GM21576 (cell line): ENCODE data around the gene STK38L.

Experiments used
- ATAC-seq: cut with Tn5 transposase; IDR thresholded peaks from one replicate; pipeline ENCODE4 v1.9.1; 2021; ENCODE audit warnings: mild to moderate bottlenecking, moderate library complexity; ENCODE audit not compliant: unreplicated experiment

The STK38L gene

GRCh38 chr12:27243804-27244688, at the start of gene STK38L:
STK38L (plus strand) TSS chr12:27244286; CDS start chr12:27297721, 53,435 bp downstream.
- peak; percentile 90 for ATAC-seq

GRCh38 chr12:27194644-27195043, 49.4 kb upstream of the STK38L start:
- no peak for ATAC-seq

- ATAC-seq, result no peak
Measured at GRCh38 chr12:27198036-27198435, 46.0 kb upstream of the STK38L start.

GRCh38 chr12:27199638-27200300, 44.3 kb upstream of the STK38L start:
- no peak for ATAC-seq

GRCh38 chr12:27201169-27201568, 42.9 kb upstream of the STK38L start:
- no peak for ATAC-seq

- no peak for ATAC-seq
Measured at GRCh38 chr12:27206801-27207502, 37.1 kb upstream of the STK38L start.

GRCh38 chr12:27207615-27208413, 36.3 kb upstream of the STK38L start:
- peak; percentile 85 for ATAC-seq

- peak; percentile 28 for ATAC-seq
Measured at GRCh38 chr12:27208414-27208750, 35.7 kb upstream of the STK38L start.

GRCh38 chr12:27209257-27209910, 34.7 kb upstream of the STK38L start:
- ATAC-seq, result no peak

- no peak for ATAC-seq
Measured at GRCh38 chr12:27210187-27210586, 33.9 kb upstream of the STK38L start.

GRCh38 chr12:27212861-27213260, 31.2 kb upstream of the STK38L start:
- no peak for ATAC-seq

- no peak for ATAC-seq
Measured at GRCh38 chr12:27213304-27213703, 30.8 kb upstream of the STK38L start.

- no peak for ATAC-seq
Measured at GRCh38 chr12:27213830-27214787, 30.0 kb upstream of the STK38L start.

- no peak for ATAC-seq
Measured at GRCh38 chr12:27217590-27217989, 26.5 kb upstream of the STK38L start.

- no peak for ATAC-seq
Measured at GRCh38 chr12:27219693-27220054, 24.4 kb upstream of the STK38L start.

GRCh38 chr12:27220055-27220987, 23.8 kb upstream of the STK38L start:
- ATAC-seq, result peak; percentile 67

- ATAC-seq, result no peak
Measured at GRCh38 chr12:27220988-27221345, 23.1 kb upstream of the STK38L start.
